Endothelial cell of umbilical vein (primary cell): ENCODE data around the gene TLCD4.

ENCODE experiments used
- CTCF ChIP-seq, 2 donors: IDR thresholded peaks; 1 replicate in 1 of 2; 2 replicates in 1 of 2; pipeline ENCODE4 v1.5.1; 2011; ENCODE audit warnings: low read length in 2 of 2, mild to moderate bottlenecking in 2 of 2, moderate library complexity in 2 of 2, control low read depth in 1 of 2, inconsistent platforms in 1 of 2, low read depth in 1 of 2; ENCODE audit not compliant: insufficient read depth in 1 of 2; ENCODE audit errors: extremely low read depth in 1 of 2
- JUN ChIP-seq: IDR thresholded peaks from 2 replicates; pipeline ENCODE4 v1.6.1; 2011; ENCODE audit warnings: borderline replicate concordance, low read depth; ENCODE audit not compliant: insufficient read length, insufficient read depth
- POLR2AphosphoS5 ChIP-seq: IDR thresholded peaks from 2 replicates; pipeline ENCODE4 v1.6.1; 2012; ENCODE audit warnings: low read depth, mild to moderate bottlenecking, control low read depth, low read length, moderate library complexity; ENCODE audit not compliant: insufficient read depth

GRCh38 chr1:95124342-95124741 lies 7.2 kb downstream of the TLCD4 start:
- no peak for TF ChIP-seq JUN
- no peak for TF ChIP-seq CTCF (IDR thresholded peaks at IDR 0.05; ENCODE audit: extremely low read depth in 1 of 2, insufficient read depth in 1 of 2, low read depth in 1 of 2, low read length in 2 of 2)
- no peak for TF ChIP-seq POLR2AphosphoS5
